ENCODE measurements around the gene DUSP8.

- TF ChIP-seq CHD2 (IDR thresholded peaks at IDR 0.05; ENCODE audit: low read length) (no peak), CHD1 (IDR thresholded peaks at IDR 0.05; ENCODE audit: low read depth, low read length) (no peak), SP1 (IDR thresholded peaks at IDR 0.05; ENCODE audit: low read depth, low read length) (no peak), CTCF (IDR thresholded peaks at IDR 0.05; ENCODE audit: control extremely low read depth in 1 of 3, insufficient read depth in 1 of 3, low read depth in 1 of 3, low read length in 3 of 3) (no peak), RBBP5 (IDR thresholded peaks at IDR 0.05; ENCODE audit: borderline replicate concordance, low read depth, low read length) (no peak), POLR2A (IDR thresholded peaks at IDR 0.05; ENCODE audit: control extremely low read depth in 1 of 2, low read depth in 2 of 2, low read length in 2 of 2) (no peak), USF2 (IDR thresholded peaks at IDR 0.05; ENCODE audit: low read length) (no peak), EZH2 (IDR thresholded peaks at IDR 0.05; ENCODE audit: low read depth, low read length, severe bottlenecking) (no peak), MAFK (IDR thresholded peaks at IDR 0.05; ENCODE audit: low read depth, low read length) (no peak), YY1 (IDR thresholded peaks at IDR 0.05; ENCODE audit: low read depth, low read length) (no peak), POLR2AphosphoS5 (IDR thresholded peaks at IDR 0.05; ENCODE audit: low read depth, low read length) (no peak)
Measured at GRCh38 chr11:1589996-1590395, 17.9 kb upstream of the DUSP8 start.
